Tibial artery (tissue), 4 donors: ENCODE data around the gene TUBA4B.

Experiments used
- DNase-seq, 2 donors: peaks; one replicate each; pipeline ENCODE4 v3.0.0-alpha.2; 2019
- H3K27ac ChIP-seq, 2 donors: fragments of 200-600 bp; sonication (generic) in 1 of 2; 1 replicate in 1 of 2; 2 replicates in 1 of 2; pipeline ENCODE4 v1.5.1; 2018 to 2019; ENCODE audit warnings: mild to moderate bottlenecking in 1 of 2
- H3K27me3 ChIP-seq, 2 donors: fragments of 200-600 bp; sonication (generic) in 1 of 2; one replicate each; pipeline versions ENCODE4 v1.5.1 to v1.6.0; 2016 to 2019
- H3K36me3 ChIP-seq, 3 donors: fragments of 200-600 bp; sonication (generic) in 2 of 3; one replicate each; pipeline ENCODE4 v1.5.1; 2016 to 2019; ENCODE audit warnings: mild to moderate bottlenecking in 2 of 3
- H3K4me1 ChIP-seq, 4 donors: fragments of 200-600 bp; sonication (generic) in 2 of 4; 1 replicate in 3 of 4; 2 replicates in 1 of 4; pipeline ENCODE4 v1.5.1; 2016 to 2019
- H3K4me3 ChIP-seq, 2 donors: fragments of 200-600 bp; sonication (generic) in 1 of 2; 1 replicate in 1 of 2; 2 replicates in 1 of 2; pipeline ENCODE4 v1.5.1; 2018 to 2019; ENCODE audit warnings: mild to moderate bottlenecking in 2 of 2
- H3K9me3 ChIP-seq, 3 donors: fragments of 200-600 bp; sonication (generic) in 1 of 3; one replicate each; pipeline ENCODE4 v1.5.1; 2016 to 2019
- CTCF ChIP-seq, 2 experiments: fragments of 200-600 bp in 1 of 2; fragments of 450-650 bp in 1 of 2; IDR thresholded peaks; one replicate each; pipeline ENCODE4 v1.5.1; 2017 to 2019; ENCODE audit warnings: antibody characterized with exemption in 2 of 2, mild to moderate bottlenecking in 1 of 2, moderate library complexity in 1 of 2
- intact Hi-C: fragments of 100-400 bp; cut with DNase I; formaldehyde crosslinking; loops from one replicate; pipeline ENCODE4 v1.15.0; 2023; ENCODE audit warnings: low total_unique reads

Gene TUBA4B

GRCh38 chr2:219252900-219253752, at the start of gene TUBA4B:
Gene TUBA4B, plus strand, starts transcription at chr2:219253243. Its CDS starts 165 bp downstream, at chr2:219253408.
- peaks cover 0 to 62% (median 50%) of the 10 kb centered on the region in 4 donors for H3K4me1 ChIP-seq
- H3K9me3 ChIP-seq: no peaks in the 10 kb centered on the region
- peaks cover 9 to 25% (median 20%) of the 10 kb centered on the region in 3 donors for H3K36me3 ChIP-seq
- H3K4me3 ChIP-seq: peak within 1 kb of the TSS; percentile 79 to 86
- DNase-seq: peak in 1 of 2 donors; percentile 79
- peaks cover 0 to 9% of the 10 kb centered on the region in 2 donors for H3K27me3 ChIP-seq
- H3K27ac ChIP-seq: peak within 1 kb of the TSS; percentile 85 to 92
- intact Hi-C loops: no loop called here
- TF ChIP-seq CTCF (IDR thresholded peaks at IDR 0.05): no peak

- peaks cover 2 to 19% (median 18%) of the 10 kb centered on the region in 3 donors for H3K36me3 ChIP-seq
- H3K9me3 ChIP-seq: no peaks in the 10 kb centered on the region
- intact Hi-C loops: no loop called here
- no peak overlapping the region for H3K27ac ChIP-seq
- DNase-seq: no peak
- TF ChIP-seq CTCF (IDR thresholded peaks at IDR 0.05): no peak
- peaks cover 0 to 20% (median 15%) of the 10 kb centered on the region in 4 donors for H3K4me1 ChIP-seq
- peaks cover 0 to 7% of the 10 kb centered on the region in 2 donors for H3K27me3 ChIP-seq
- H3K4me3 ChIP-seq: no peak overlapping the region
Measured at GRCh38 chr2:219204425-219205164, 48.4 kb upstream of the TUBA4B start.

DNA sequence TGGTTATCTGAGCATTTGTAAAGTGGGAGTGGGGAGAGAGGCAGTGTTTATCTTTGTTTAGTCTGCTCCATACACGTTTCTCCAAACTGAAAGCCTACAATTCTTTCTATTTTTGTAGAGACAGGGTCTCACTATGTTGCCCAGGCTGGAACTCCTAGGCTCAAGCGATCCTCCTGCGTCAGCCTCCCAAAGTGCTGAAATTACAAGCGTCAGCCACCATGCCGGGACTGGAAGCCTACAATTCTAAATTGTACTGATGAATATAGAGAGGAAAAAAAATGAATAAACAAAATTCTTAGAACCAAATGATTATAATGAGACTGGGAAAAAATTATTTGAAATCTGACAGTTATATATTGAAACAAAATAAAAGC, 47.9 kb upstream of the TUBA4B start:
- TF ChIP-seq CTCF (IDR thresholded peaks at IDR 0.05): no peak
- H3K36me3 ChIP-seq: peaks cover 7 to 24% (median 24%) of the 10 kb centered on the region in 3 donors
- H3K4me1 ChIP-seq: peaks cover 0 to 20% (median 15%) of the 10 kb centered on the region in 4 donors
- no peaks in the 10 kb centered on the region for H3K9me3 ChIP-seq
- peaks cover 0 to 4% of the 10 kb centered on the region in 2 donors for H3K27me3 ChIP-seq
- no peak overlapping the region for H3K27ac ChIP-seq
- no peak for DNase-seq
- intact Hi-C loops: no loop called here
- no peak overlapping the region for H3K4me3 ChIP-seq

GRCh38 chr2:219205981-219206327, 47.1 kb upstream of the TUBA4B start:
- Histone ChIP-seq H3K9me3 (no peaks in the 10 kb centered on the region), H3K27ac (peak overlapping the region; percentile 91 to 93), H3K4me1 (peaks cover 0 to 20% (median 15%) of the 10 kb centered on the region in 4 donors), H3K4me3 (peak overlapping the region; percentile 74 to 88), H3K36me3 (peaks cover 15 to 32% (median 28%) of the 10 kb centered on the region in 3 donors), H3K27me3 (no peaks in the 10 kb centered on the region)
- TF ChIP-seq CTCF (IDR thresholded peaks at IDR 0.05): no peak
- no peak for DNase-seq
- intact Hi-C loops: loop anchor here (1.0 kb wide), 1 partner anchor 12 kb away; the partner anchor contains the start of gene ABCB6

GRCh38 chr2:219206328-219207133, 46.5 kb upstream of the TUBA4B start, which contains the start of gene ZFAND2B:
Gene ZFAND2B, plus strand, starts transcription at chr2:219206782. Its CDS starts 206 bp downstream, at chr2:219206988.
- Histone ChIP-seq H3K4me1 (peaks cover 0 to 20% (median 15%) of the 10 kb centered on the region in 4 donors), H3K36me3 (peaks cover 17 to 36% (median 28%) of the 10 kb centered on the region in 3 donors), H3K4me3 (peak within 1 kb of the TSS; percentile 74 to 88), H3K27ac (peak within 1 kb of the TSS; percentile 91 to 93), H3K9me3 (no peaks in the 10 kb centered on the region), H3K27me3 (no peaks in the 10 kb centered on the region)
- TF ChIP-seq CTCF (IDR thresholded peaks at IDR 0.05): peak; percentile 15 to 50
- peak; percentile 95 to 97 for DNase-seq
- intact Hi-C loops: loop anchor here (1.0 kb wide), 1 partner anchor 12 kb away; the partner anchor contains the start of gene ABCB6
